RPMI8226 (cell line): Measurements from ENCODE around the gene TACR2.
A peak's percentile ranks its signal among the peaks of the same experiment; 100 is the strongest.

ENCODE experiments used
- DNase-seq: peaks from one replicate; pipeline ENCODE4 v3.0.0-alpha.2; 2015

Gene TACR2

DNA sequence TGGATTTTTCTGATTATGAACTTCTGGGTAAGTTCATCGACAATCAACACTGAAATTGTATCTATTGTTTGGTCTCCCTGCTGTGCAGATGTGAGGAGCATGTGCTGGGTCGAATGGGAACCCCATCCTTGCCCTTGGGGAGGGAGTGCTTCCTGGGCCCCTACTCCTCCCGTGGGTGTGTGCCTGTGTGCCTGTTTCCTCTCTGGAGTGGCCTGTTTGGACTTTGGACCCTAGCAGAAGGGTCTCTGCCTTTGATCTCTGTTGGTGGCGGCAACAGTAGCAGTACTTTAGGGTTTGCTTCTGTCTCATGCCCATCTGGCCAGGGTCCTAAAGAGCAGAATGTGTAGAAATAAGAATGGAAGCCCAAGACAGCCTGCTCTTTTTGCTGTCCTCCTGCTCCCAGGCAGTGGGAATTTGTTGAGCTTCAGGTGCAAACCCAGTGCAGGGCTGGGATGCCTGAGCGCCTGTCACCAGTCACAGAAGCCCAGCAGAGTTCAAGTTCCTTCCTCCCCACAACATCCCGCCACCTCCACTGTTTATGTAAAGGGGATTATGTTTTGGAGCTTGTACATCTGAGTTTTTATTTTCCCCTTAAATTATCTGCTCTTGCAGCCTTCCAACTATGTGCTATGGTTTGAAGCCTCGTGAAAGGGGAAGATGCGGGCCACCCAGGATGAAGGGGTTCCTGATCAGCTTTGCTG lies 1.5 kb upstream of the TACR2 start:
- no peak for DNase-seq

DNA sequence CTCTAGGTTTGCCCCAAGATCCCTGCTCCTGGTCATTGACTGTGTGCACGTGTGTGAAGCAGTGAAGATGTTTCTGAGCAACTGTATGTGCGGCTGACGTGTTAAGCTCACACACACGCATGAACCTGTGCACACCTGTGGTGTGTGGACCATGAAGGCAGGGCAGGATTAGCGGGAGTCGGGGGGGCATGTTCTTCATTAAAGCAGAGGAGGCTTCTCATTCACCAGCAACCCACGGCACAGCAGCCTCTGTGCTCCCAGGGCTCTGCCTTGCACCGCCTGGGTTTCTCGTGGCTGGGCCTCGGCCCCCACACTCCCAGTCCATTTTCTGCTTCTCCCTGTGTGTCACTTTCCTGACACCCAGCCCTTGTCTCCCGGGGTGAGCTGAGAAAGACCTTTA lies 824 bp upstream of the TACR2 start:
- DNase-seq: no peak

DNA sequence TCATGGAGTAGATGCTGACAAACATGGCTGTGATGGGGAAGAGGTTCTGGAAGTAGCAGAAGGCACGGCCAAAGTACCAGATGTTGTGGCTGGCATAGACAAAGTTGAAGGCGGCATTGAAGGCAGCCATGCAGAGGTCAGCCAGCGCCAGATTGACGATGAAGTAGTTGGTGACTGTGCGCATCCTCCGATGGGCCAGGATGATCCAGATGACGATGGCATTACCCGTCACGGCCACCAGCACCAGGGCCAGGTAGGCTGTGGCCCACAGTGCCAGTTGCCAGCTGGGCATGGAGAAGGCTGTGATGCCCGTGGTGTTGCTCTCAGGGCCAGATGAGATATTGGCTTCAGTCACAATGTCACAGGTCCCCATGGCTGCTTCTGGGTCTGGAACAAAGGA lies 767 bp downstream of the TACR2 start:
- no peak for DNase-seq

DNA sequence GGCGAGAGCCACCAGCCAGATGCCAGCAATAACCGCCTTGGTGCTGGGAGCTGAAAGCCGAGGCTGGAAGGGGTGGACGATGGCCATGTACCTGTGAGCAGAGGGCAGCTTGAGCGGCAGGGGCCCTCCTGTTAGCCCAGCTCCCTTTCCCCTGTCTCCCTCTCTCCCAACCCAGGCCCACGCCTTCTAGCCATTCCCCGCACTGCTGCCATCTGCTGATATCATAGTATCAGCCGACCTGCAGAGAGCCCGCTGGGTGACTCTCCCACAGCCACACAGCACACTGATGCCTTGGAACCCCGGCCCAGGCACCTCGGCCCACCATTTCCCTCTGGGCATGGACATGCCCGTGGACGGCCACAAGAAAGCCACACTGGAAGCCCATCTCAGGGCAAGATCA lies 1.7 kb downstream of the TACR2 start:
- DNase-seq: no peak

DNA sequence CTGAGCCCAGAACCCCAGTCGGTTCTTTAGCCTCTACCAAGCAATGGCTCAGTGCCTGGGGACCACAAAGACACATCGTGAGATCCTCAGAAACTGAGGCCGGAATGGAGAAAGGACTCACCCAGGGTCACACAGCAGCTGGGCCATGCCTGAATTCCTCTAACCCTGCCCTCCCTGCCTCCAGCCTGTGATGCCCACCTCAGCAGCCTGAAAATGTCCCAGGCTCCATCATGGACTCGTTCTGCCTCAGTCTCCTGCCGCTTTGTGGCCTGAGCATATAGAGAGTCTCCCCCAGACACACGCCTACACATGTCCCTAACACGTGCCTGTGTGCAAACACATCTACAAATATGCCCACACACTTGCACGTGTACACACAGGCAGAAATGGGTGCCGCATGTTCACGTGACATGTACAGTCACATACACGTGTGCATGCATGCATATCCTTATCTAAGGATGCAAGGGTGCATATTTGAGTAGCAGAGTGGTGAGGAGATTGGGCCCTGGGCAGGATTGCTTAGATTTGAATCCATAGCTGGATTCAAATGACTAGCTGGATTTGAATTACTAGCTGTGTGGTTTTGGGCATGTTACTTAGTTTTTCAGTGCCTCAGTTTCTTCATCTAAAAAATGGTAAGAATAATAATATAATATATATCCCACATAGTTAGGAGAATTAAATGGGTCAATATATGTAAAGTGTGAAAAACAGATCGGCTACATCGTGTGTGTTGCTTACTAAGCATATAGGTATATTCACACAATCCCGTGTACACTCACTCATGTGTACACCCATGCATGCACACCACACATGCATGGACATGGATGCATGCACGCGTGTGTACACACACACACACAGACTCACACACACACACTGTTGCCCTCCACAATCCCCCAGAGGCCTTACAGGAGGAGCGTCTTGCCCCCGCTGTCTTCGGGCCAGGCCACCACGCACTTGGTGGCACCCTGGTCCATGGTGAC lies 2.4 kb downstream of the TACR2 start:
- DNase-seq: no peak

DNA sequence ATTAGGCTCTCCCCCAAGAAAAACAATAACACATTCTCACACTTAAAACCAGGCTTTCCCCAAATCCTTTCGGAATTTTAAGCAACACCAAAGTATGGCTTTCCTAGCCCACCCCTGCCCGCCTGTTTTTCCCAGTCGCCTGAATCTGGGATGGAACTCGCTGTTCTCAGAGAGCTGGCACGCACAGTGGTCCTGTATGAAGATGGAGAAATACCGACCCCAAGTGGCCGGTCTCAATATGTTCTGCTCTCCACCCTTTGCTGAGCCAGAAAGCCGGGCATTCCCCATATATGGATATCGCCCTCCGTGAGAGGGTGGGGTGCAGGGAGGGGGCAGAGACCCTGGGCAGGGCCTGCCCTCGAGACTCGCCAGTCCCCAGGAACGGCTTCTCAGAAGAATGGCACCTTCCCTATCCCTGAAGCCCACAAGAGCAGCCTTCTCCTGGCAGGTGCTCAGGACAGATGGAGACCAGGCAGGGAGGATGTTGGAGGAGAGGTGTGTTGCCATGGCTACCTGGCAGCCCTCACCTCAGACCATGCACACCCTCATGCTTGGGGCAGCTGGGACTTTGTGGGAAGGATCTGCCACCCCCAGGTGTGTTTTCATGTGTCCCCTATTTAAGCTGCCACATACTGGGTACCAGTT lies 3.4 kb downstream of the TACR2 start:
- peak; percentile 33 for DNase-seq

DNA sequence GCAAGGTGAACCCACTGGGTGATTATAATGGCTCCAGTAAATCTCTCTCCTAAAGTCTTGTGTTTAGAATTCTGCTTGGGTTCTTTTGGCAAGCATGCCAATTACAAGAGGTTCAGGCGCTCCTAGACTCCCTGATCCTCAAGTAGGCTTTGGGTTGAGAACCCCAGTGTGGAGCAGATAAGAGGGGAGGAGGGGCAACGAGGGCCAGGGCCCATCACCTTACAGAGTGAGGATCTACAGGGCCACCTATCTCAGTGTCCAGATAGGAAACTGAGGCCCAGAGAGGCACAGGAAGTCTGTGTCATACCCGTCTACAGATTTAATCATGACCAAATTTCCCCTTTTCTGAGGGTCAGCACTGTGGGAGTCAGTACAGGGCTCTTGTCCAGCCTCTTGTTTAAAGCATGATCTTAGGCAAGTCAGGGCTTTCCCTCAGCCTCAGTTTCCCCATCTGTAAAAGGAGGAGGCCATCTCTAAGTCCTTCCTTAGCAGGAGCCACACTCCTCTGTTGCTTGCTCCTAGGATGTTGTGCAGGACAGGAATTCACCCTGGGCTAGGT lies 4.4 kb downstream of the TACR2 start:
- DNase-seq: no peak

DNA sequence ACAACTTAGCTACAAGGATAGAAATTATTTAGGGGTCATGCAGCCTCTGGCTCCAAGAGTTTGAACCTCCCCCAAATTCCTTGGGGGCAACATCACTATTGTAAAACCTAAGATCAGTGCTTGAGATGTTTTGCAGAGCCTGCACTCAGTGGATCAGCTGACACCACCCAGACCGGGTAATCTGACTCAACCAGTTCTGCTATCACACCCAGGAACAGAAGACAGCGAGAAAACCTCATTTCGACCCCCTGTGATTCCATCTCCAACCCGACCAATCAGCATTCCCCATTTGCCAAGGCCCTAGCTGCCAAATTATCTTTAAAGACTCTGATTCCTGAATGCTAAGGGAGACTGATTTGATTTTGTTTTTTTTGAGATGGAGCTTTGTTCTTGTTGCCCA lies 5.2 kb downstream of the TACR2 start:
- no peak for DNase-seq

DNA sequence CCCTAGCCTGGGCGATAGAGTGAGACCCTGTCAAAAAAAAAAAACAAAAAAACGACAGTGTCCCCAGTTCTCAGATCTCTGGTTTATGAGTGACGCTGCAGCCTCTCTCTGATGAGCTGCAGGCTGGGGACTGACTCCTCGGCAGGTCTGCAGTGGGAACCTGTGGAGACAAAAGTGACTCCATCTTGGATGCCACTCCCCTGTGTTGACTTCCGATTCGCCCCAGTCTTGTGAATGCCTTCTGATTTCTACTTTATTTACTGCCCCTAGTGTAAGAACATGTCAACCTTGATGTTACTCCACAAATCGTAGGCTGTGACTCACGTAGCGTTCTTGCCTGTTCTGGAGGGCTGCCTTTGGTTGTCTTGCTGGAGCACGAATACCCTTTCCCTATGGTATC lies 6.2 kb downstream of the TACR2 start:
- DNase-seq: no peak

DNA sequence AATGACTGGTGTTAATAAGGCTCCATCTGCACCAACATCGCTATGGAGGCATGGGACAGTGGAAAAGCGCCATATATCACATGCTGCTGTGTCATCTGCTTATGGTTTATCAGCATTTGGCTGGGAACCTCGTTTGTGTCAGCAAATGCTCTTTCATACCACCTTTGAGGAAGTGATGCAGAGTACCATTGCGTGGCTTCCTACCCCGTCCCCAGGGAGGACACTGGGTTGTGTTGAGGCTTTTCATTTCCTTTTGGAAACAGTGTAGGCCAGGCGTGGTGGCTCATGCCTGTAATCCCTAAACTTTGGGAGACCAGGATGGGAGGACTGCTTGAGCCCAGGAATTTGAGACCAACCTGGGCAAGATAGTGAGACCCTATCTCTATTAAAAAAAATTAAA lies 6.8 kb downstream of the TACR2 start:
- DNase-seq: no peak

DNA sequence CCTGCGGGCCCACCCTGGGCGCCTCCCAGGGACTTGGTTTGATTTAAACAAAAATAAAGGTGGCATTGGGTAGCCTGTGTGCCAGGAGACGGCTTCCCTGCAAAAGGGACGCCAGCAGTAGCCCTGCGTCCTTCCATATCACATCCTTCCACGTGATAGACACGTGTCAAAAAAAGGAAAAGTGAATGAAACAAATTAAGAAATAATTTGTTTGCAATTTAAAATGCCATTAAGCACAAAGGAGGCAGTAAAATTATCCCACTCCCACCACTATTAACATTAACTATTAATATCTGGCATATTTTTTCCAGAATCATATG lies 7.6 kb downstream of the TACR2 start:
- no peak for DNase-seq

DNA sequence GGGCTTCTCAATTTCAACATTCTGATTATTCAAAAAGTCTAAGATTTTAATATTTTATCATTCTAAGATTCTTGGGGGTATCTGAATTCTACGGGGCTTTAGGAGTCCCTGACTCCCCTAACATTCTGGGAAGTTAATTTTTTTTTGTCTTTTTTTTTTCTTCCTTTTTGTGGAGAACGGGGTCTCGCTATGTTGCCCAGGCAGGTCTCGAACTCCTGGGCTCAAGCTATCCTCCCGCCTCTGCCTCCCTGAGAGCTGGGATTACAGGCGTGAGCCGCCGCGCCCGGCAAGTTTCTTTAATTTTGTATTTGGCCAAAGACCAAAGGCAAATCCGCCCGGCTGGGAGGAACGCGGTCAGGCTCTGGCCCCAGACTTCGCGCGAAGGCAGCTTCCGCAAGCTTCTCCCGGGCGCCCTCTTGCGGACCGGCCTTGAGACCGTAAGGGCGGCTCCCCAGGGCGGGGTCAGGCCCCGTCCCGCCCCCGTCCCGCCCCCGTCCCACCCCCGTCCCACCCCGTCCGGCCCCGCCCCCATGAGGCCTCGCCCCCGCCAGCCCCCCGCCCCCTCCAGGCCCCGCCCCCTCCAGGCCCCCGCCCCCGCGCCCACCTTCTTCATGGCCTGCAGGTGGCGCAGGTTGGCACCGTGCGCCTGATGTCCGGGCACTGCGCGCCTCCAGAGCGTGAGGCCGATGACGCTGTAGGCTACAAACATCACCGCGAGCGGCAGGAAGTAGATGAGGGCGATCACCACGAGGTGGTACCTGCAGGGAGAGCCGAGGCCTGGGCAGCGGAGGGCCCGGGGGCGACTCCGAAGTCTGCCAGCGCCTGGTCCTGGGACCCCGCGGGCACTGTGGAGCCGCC lies 8.2 kb downstream of the TACR2 start:
- peak; percentile 92 for DNase-seq

DNA sequence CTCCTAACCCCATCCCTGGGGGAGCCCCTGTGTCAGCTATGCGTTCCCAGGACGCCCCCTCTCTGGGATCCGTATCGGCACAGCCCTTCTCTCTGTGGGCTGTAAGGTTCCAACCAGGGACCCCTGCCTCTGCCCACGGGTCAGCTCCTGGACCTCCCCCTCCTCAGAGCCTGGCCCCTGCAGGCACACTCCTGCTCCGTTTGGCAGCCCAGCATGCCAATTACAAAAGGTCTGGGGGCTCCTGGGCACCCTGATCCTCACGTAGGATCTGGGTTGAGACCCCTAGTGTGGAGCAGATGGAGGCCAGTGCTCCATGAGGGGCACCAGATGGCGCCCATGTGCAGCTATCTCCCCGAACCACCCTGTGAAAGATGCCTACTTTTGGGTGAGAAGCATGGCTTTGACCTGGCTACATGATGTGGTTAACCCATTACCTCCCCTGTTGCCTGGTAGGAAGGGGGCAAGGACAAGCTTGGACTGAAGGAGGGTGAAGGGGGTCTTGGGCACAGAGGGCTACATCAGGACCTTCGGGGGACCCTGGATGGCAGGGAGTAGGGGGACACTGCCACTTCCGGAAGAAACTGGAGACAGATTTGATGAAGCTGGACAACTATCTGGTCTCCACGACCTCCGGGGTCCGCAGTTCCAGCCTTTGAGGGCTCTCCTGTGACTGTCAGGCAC lies 9.0 kb downstream of the TACR2 start:
- DNase-seq: no peak

DNA sequence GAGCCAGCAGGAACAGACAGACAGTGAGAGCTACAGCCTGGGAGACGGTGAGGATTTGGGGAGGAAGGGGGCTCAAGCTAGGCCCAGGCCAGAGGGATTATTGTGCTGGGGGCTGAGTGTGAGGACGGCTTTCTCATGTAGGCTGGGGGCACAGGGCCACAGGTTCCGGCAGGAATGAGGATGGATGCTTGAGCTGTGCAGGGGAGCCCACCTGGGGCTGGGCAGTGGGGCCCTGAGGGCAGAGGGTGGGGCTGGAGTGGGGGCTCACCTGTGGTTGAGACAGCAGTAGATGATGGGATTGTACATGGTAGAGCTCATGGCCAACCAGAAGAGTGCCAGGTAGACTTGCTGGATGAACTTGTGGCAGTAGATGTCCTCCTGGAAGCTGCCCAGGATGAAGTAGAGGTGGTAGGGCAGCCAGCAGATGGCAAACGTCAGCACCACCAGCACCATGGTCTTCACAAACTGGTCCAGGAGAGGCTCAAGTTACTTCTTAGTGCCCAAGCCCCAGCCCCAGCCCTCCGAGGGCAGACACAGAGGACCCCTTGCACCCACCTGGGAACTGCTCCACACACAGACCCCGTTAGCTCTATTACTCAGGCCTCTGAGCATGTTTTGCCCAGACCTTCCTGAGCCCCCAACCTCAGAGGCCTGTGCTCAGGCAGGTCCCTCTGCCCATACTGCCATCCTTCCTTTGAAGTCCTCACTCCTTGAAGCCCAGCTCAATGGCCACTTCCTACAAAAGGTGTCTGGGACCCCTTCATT lies 9.7 kb downstream of the TACR2 start:
- no peak for DNase-seq

DNA sequence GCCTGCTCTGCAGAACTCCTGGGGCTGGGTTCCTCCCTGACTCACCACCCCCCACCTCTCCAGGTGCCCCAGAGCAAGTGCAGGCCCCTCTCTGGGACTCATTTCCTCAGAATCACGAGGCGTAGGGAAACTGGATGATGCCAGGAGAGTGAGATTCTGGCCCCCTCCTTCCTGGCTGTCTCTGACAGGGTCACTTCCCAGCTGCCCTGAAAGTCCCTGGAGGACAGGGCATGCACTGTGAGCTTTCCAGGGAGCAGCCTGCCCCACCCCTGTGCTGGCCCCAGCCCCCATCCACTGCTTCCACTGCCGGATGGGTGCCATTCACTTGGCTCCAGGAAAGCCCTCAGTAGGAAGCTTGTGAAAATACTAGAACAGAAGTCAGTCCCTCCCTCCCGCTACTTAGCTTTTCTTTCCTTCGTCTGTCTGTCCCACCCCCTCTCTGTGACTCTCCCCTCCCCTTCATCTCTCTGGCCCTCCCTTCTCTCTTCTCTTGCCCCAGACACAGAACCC lies 10.4 kb downstream of the TACR2 start:
- no peak for DNase-seq

DNA sequence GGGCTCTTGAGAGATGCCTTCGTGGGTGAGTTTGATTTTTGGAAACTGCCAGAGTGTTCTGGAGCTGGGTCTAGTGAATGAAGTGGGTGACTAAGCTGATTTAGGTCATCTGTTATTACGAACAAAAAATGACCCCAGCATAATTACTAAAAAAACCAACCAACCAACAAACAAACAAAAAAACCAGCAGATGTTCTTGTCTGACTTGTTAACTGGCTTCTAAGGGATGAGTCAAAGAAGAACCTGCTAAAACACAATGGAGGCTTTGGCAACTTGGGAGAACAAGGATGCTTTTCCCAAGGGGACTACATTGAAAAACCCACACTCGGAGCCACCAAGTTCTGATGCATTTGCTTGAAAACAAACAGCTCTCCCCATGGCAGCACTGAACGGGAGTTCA lies 11.5 kb downstream of the TACR2 start:
- no peak for DNase-seq

DNA sequence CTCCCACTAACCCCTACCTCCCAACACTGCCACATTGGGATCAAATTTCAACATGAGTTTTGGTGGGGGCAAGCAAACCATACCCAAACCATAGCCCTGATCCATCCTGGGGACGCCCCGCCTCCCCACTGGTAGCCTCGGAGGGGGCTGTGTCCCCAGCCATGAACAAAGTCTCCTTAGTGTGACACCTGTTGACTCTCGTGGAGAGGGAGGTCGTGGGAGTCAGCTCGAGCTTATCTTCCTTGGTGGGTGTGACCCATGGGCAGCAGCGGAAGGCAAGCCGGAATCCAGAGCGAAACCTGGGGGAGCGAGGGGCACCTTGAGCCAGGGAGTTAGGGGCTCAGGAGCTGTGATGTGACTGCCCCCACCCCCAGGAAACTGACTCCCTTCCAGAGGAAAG lies 11.9 kb downstream of the TACR2 start:
- DNase-seq: no peak

DNA sequence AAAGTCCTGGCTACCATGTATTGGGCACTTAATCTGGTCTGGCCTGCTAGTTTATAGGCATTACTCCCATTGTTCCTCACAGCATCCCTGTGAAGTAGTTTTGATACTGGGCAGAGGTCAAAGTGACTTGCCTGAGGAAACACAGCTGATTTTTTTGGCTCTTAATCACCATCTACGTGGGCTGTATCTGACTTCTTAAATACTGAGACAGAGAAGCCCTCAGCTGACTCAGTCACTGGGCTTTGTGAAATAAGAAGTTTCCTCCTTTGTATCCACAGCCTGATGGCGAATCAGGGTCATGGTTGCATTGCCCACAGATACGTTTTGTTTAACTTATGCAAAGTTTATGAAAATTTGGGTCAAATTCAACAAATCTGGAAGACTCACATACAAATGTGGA lies 13.2 kb downstream of the TACR2 start:
- no peak for DNase-seq

DNA sequence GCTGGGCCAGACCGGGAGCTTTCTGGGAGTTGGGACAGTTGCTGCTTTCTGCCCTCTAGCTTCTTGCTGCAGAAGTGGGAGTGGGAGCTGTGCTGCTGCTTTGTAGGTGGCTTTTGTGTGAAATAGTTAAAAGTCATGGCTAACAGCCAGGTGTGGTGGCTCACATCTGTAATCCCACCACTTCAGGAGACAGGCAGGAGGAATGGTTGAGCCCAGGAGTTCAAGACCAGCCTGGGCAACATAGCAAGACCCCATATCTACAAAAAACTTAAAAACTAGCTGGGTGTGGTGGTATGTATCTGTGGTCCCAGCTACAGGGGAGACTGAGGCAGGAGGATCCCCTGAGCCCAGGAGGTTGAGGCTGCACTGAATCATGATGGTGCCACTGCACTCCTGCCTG lies 13.7 kb downstream of the TACR2 start:
- DNase-seq: no peak

DNA sequence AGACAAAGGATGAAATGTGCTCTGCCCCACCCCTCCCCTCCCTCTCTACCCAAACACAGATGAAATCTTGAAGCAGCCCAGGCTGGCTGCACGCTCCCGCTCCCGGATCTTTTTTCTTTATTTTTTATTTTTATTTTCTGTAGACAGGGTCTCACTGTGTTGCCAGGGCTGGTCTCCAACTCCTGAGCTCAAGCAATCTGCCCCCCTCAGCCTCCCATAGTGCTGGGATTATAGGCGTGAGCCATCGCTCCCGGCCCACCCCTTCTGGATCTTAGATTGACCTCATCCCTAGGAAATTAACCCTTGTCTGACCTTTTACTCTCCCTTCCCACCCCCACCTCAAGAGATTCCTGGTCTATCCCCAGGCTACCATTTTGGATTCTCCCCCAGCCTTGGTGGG lies 14.3 kb downstream of the TACR2 start:
- DNase-seq: no peak

DNA sequence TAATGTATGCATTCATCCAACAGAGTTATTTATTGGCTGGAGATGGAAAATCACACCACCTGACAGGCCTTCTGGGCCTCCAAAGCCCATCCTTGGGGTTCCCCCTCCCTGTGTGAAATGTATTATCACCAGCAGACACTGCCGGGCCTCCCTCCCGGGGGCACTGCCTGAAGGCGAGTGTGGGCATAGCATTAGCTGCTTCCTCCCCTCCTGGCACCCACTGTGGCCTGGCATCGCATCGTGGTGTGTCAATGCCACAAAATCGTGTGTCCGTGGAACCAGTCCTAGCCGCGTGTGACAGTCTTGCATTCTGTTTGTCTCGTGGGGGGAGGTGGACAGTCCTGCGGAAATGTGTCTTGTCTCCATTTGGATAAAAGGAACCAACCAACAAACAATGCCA lies 15.3 kb downstream of the TACR2 start:
- DNase-seq: no peak
